Glomerular visceral epithelial cell (primary cell): ENCODE measurements around the gene ODAD3.
"Not testable (repeated sequence)": the region's sequence is repeated elsewhere in the genome, so short reads cannot be mapped to it uniquely, and the experiment has no call there.

Experiments used
- DNase-seq: peaks from one replicate; pipeline ENCODE4 v3.0.0-alpha.2; 2016; ENCODE audit errors: extremely low spot score

The ODAD3 gene

DNA sequence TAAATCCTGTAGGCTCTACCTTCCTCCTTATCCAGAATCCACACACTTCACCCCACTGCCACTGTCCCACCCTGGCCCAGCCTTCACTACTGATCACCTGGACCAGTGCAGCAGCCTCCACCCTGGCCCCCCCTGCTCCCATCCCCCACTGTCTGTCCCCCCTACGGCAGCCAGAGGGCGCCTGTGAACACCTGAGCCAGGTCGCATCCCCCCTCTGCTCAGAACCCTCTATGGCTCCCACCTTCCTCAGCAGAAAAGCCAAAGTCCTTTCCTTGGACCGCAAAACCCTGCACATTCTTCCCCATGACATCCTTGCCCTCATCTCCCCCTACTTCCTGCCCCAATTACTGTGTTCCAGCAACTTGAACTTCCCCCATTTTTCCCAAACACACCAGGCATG, 25.3 kb upstream of the ODAD3 start:
- DNase-seq = no peak

DNA sequence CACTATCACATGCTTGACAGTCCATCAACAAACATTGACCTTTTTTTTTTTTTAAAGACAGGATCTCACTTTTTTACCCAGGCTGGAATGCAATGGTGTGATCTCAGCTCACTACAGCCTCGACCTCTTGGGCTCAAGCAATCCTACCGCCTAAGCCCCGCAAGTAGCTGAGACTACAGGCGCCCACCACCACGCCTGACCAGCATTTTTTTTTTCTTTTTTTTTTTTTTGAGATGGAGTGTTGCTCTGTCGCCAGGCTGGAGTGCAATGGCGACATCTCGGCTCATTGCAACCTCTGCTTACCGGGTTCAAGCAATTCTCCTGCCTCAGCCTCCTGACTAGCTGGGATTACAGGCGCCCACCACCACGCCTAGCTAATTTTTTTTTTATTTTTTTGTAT, 24.0 kb upstream of the ODAD3 start:
- DNase-seq = not testable (repeated sequence)

DNA sequence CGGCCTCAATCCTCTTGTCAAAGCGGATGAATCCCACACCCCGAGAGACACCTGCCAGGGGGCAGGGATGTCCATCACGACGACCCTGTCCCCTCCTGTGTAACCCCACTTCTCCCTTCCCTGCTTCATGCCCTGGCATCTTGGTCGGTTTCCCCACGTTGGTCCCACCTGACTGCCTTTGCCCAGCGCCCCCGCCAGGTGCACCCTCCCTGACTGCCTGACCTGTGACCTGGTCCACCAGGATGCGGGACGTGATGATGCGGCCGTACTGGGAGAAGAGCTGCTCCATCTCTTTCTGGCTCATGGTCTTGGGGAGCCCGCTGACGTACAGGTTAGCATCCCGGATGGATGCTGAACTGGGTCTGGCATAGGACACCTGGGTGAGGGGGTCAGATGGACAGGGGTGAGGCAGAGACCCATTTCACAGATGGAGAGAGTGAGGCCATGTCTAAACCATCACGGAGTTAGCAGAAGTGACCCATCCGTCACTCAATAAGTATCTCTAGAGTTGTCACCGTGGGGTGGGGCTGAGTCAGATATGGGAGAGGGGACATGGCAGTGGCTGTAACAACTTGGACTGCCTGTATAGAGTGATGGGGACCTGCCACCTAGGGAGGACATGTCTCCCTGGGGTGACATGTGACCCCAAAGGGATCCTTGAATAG, 23.4 kb upstream of the ODAD3 start:
- DNase-seq = no peak

- no peak for DNase-seq
These were observed 22.9 kb upstream of the ODAD3 start for GRCh38 chr19:11457831-11458230.

GRCh38 chr19:11457115-11457514, 22.2 kb upstream of the ODAD3 start:
- DNase-seq = no peak

DNA sequence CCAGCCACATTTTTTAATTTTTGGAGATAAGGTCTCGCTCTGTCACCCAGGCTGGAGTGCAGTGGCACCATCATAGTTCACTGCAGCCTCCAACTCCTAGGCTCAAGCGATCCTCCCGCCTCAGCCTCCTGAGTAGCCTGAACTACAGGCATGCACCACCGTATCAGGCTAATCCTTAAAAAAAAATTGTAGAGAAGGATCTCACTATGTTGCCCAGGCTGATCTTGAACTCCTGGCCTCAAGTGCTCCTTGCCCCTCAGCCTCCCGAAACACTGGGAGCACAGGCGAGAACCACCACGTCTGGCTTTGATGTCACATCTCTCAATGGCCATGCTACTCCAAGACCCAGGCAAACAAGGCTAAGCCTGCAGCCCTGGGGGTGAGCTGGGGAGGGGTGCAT, 21.7 kb upstream of the ODAD3 start:
- no peak for DNase-seq

- not testable (repeated sequence) for DNase-seq
These were observed 20.3 kb upstream of the ODAD3 start for GRCh38 chr19:11455233-11455554.

- no peak for DNase-seq
These were observed 18.8 kb upstream of the ODAD3 start for GRCh38 chr19:11453468-11454341.

DNA sequence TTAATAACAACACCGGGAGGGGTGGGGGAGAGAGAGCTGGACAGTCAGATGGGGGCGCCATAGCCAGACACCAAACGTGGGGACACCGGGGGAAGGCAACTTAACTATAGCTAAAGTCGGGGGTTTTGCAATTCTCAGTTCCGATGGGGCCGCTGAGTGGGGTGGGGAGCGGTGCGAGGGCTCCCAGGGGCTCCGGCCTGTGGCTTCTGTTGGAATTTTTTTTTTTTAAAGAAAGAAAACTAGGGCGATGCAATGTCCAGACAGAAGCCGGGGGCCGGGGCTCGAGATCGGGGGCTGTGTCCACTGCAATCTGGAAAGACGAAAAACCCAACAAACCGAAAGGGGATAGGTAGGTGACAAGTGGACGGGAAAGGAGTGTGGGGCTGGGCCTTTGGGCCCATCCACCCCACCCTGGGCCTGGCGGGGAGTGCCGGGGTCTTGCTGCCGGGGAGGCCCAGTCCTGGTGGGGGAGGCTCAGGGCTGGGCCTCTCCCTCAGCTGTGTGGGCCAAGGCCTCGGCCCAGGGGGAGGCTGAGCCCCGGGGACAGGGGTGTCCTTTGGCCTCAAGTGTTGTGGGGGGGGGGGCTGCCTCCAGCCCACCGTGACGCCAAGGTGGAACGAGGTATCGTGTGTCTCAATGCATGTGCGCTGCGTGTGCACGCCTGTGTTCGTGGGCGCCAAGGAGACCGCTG, 17.8 kb upstream of the ODAD3 start:
- no peak for DNase-seq

- no peak for DNase-seq
These were observed 17.1 kb upstream of the ODAD3 start for GRCh38 chr19:11451871-11452619.

GRCh38 chr19:11451327-11451870, 16.5 kb upstream of the ODAD3 start:
- DNase-seq = no peak

- no peak for DNase-seq
These were observed 15.8 kb upstream of the ODAD3 start for GRCh38 chr19:11450570-11451326.

- DNase-seq = no peak
These were observed 14.1 kb upstream of the ODAD3 start for GRCh38 chr19:11448923-11449554.

DNA sequence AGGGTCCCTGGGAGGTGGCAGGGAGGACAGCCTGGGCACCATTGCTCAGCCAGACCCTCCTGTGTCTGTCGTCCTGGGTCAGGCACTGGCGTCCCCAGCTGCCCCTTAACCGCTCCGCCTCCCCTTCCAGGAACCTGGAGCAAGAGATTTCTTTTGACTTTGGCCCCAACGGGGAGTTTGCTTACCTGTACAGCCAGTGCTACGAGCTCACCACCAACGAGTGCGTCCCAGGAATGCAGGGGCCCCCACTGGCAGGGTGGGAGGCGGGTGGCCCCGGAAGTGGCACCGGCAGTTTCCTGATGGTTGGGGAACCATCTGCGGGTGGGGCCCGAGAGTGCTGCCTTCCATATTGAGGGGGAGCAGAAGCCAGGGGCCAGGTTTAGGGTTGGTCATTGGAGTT, 13.5 kb upstream of the ODAD3 start:
- DNase-seq = no peak

GRCh38 chr19:11447347-11448262, 12.7 kb upstream of the ODAD3 start:
- DNase-seq = no peak

GRCh38 chr19:11446652-11447301, 11.9 kb upstream of the ODAD3 start:
- peak; percentile 34 for DNase-seq

DNA sequence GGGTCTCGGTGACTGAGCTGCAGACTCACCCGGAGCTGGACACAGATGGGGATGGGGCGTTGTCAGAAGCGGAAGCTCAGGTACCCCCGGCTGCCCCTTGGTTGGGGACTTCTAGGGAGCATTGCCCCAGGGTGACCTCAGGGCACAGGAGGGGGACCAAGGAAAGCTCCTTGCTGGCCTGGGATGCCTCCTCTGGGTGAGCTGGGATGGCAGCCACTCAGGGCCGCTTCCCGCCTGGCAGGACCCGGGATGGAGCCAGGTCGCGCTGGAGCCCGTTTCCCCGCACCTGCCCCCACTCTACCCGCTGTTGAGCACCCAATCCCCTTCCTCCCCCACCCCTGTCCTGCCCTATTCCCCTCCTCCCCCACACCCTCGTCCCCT, 11.3 kb upstream of the ODAD3 start:
- no peak for DNase-seq

DNA sequence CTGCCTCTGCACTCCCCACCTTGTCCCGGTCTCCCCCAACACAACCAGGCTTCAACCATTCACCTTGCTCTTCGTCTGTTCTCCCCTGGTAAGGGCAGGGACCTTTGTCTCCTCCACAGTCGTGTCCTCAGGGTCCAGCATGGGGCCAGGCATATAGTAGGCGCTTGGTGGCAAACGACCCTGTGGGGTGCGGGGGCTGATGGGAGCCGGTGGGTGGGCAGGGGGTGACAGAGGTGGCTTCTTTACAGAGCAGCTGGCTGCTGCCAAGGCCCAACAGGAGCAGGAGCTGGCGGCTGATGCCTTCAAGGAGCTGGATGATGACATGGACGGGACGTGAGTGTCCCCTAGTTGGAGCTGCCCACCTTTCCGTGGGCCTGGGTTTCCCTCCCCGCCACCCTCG, 10.2 kb upstream of the ODAD3 start:
- DNase-seq = no peak

DNA sequence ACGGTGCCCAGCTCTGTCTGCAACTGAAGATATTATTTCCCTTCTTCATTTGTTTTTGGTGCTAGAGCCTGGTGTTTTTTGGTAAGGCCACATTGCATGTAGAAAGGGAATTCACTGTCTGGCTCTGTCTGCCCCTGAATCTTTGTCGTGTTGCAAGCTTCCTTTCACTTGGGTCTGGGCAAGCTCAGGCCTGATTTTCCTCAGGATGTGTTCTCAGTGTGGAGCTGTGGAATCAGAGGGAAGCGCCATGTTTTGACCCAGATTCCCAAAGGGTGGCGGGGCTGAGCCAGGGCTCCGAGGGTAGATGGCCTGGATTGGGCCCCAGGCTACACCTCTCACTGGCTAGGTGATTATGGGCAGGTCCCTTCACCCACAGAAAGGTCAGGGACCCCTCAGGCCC, 9.1 kb upstream of the ODAD3 start:
- DNase-seq = no peak
